ENCODE results near the gene TRIM34. TPM values are rescaled to one million over a fixed set of nuclear protein-coding genes. Genes with fewer than 3 reads are reported as not detected.
"Not testable (repeated sequence)": the region's sequence is repeated elsewhere in the genome, so short reads cannot be mapped to it uniquely, and the experiment has no call there.

The TRIM34 gene
- total RNA-seq, 3 donors from 2014 or later = 5.9 to 12.1 (median 10.9) TPM

- Histone ChIP-seq H3K36me3 (no peaks in the 10 kb centered on the region), H3K4me1 (peaks cover 0 to 14% of the 10 kb centered on the region in 2 donors), H3K27me3 (no peaks in the 10 kb centered on the region), H3K4me3 (no peak overlapping the region), H3K9me3 (no peaks in the 10 kb centered on the region), H3K27ac (peak overlapping the region; percentile 13 to 40)
- intact Hi-C loops (cut with DNase I; ENCODE audit: low total_unique reads) = no loop called here
- peak in 1 of 2 donors; percentile 66 for DNase-seq (ENCODE audit: low spot score in 2 of 2)
- TF ChIP-seq POLR2AphosphoS5 (IDR thresholded peaks at IDR 0.05) = no peak
- peak; percentile 16 to 80 (median 41) for TF ChIP-seq CTCF (IDR thresholded peaks at IDR 0.05)
Measured at GRCh38 chr11:5600374-5600851, 24.4 kb upstream of the TRIM34 start.

- H3K36me3 ChIP-seq; H3K4me1 ChIP-seq; DNase-seq (ENCODE audit: low spot score in 2 of 2); H3K27me3 ChIP-seq; intact Hi-C loops (cut with DNase I; ENCODE audit: low total_unique reads); H3K9me3 ChIP-seq; H3K4me3 ChIP-seq: not testable (repeated sequence)
- peak overlapping the region; percentile 54 to 63 for H3K27ac ChIP-seq
Measured at GRCh38 chr11:5602791-5603190, 22.0 kb upstream of the TRIM34 start.

GRCh38 chr11:5603326-5603725 is 21.5 kb upstream of the TRIM34 start:
- TF ChIP-seq POLR2A (IDR thresholded peaks at IDR 0.05) (no peak), CTCF (IDR thresholded peaks at IDR 0.05) (no peak), POLR2AphosphoS5 (IDR thresholded peaks at IDR 0.05) (no peak)
- peaks cover 0 to 5% of the 10 kb centered on the region in 2 donors for H3K4me1 ChIP-seq
- no peaks in the 10 kb centered on the region for H3K36me3 ChIP-seq
- no peaks in the 10 kb centered on the region for H3K9me3 ChIP-seq
- no peak overlapping the region for H3K4me3 ChIP-seq
- H3K27me3 ChIP-seq = no peaks in the 10 kb centered on the region
- DNase-seq (ENCODE audit: low spot score in 2 of 2) = peak; percentile 74 to 75
- intact Hi-C loops (cut with DNase I; ENCODE audit: low total_unique reads) = no loop called here
- peak overlapping the region; percentile 54 to 63 for H3K27ac ChIP-seq

GRCh38 chr11:5604896-5605295 is 19.9 kb upstream of the TRIM34 start:
- intact Hi-C loops (cut with DNase I; ENCODE audit: low total_unique reads) = no loop called here
- no peaks in the 10 kb centered on the region for H3K36me3 ChIP-seq
- H3K4me1 ChIP-seq = peaks cover 0 to 5% of the 10 kb centered on the region in 2 donors
- no peak for TF ChIP-seq POLR2AphosphoS5 (IDR thresholded peaks at IDR 0.05)
- TF ChIP-seq POLR2A (IDR thresholded peaks at IDR 0.05) = no peak
- no peak for TF ChIP-seq CTCF (IDR thresholded peaks at IDR 0.05)
- no peak overlapping the region for H3K27ac ChIP-seq
- H3K4me3 ChIP-seq = no peak overlapping the region
- DNase-seq (ENCODE audit: low spot score in 2 of 2) = no peak
- no peaks in the 10 kb centered on the region for H3K9me3 ChIP-seq
- H3K27me3 ChIP-seq = no peaks in the 10 kb centered on the region

GRCh38 chr11:5605849-5606248 is 19.0 kb upstream of the TRIM34 start:
- no peak for DNase-seq (ENCODE audit: low spot score in 2 of 2)
- H3K36me3 ChIP-seq = no peaks in the 10 kb centered on the region
- no peaks in the 10 kb centered on the region for H3K27me3 ChIP-seq
- no peaks in the 10 kb centered on the region for H3K4me1 ChIP-seq
- TF ChIP-seq CTCF (IDR thresholded peaks at IDR 0.05) (no peak), POLR2A (IDR thresholded peaks at IDR 0.05) (no peak), POLR2AphosphoS5 (IDR thresholded peaks at IDR 0.05) (no peak)
- no peaks in the 10 kb centered on the region for H3K9me3 ChIP-seq
- H3K4me3 ChIP-seq = no peak overlapping the region
- intact Hi-C loops (cut with DNase I; ENCODE audit: low total_unique reads) = no loop called here
- no peak overlapping the region for H3K27ac ChIP-seq

- no peaks in the 10 kb centered on the region for H3K36me3 ChIP-seq
- no peaks in the 10 kb centered on the region for H3K4me1 ChIP-seq
- intact Hi-C loops (cut with DNase I; ENCODE audit: low total_unique reads) = no loop called here
- no peak overlapping the region for H3K4me3 ChIP-seq
- H3K27ac ChIP-seq = no peak overlapping the region
- H3K27me3 ChIP-seq = no peaks in the 10 kb centered on the region
- no peak for DNase-seq (ENCODE audit: low spot score in 2 of 2)
- no peaks in the 10 kb centered on the region for H3K9me3 ChIP-seq
- no peak for TF ChIP-seq CTCF (IDR thresholded peaks at IDR 0.05)
- TF ChIP-seq POLR2A (IDR thresholded peaks at IDR 0.05) = no peak
- no peak for TF ChIP-seq POLR2AphosphoS5 (IDR thresholded peaks at IDR 0.05)
Measured at GRCh38 chr11:5608808-5609207, 16.0 kb upstream of the TRIM34 start.
